AG04449 (cell line): ENCODE data around the gene FAM184B.
"Not testable (repeated sequence)": the region's sequence is repeated elsewhere in the genome, so short reads cannot be mapped to it uniquely, and the experiment has no call there.

Experiments used
- CTCF ChIA-PET: fragments of 350-600 bp; formaldehyde crosslinking; extraction: SDS; loops from one replicate; lab custom pipeline; 2021; ENCODE audit warnings: antibody characterized with exemption; lab: Yijun Ruan, JAX
- POLR2A ChIA-PET: fragments of 400-600, 350-600 bp; formaldehyde crosslinking; extraction: SDS; loops from one replicate; lab custom pipeline; 2020; ENCODE audit warnings: antibody characterized with exemption, inconsistent platforms; lab: Yijun Ruan, JAX
- DNase-seq: peaks from one replicate; pipeline ENCODE4 v3.0.0-alpha.2; 2010; ENCODE audit warnings: low read depth, low spot score
- H3K4me3 ChIP-seq: 2 replicates; pipeline ENCODE4 v1.5.1; 2011; ENCODE audit warnings: low read depth, mild to moderate bottlenecking, control low read depth, low read length
- TF ChIP-seq, protein P1 (sequence below): IDR thresholded peaks from one replicate; pipeline ENCODE4 v1.5.1; 2011; ENCODE audit warnings: mild to moderate bottlenecking, moderate library complexity, low read length, control low read depth, inconsistent platforms; ENCODE audit not compliant: insufficient read depth; ENCODE audit errors: missing control alignments

The FAM184B gene

DNA sequence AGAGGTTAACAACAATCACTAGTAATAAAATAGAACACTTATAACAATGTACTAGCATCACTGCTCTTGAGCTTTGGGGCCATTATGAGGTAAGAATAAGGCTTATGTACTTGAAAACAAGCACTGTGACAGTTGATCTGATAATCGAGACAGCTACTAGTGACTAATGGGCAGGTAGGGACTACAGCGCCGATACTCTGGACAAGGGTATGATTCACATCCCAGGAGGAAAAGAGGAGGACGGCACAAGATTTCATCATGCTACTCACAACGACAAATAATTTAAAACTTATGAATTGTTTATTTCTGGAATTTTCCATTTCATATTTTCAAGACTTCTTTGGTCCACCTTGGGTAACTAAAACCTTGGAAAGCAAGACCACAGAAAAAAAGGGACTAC is 62.3 kb downstream of the FAM184B start:
- H3K4me3 ChIP-seq: no peak overlapping the region
- TF ChIP-seq, protein P1, sequence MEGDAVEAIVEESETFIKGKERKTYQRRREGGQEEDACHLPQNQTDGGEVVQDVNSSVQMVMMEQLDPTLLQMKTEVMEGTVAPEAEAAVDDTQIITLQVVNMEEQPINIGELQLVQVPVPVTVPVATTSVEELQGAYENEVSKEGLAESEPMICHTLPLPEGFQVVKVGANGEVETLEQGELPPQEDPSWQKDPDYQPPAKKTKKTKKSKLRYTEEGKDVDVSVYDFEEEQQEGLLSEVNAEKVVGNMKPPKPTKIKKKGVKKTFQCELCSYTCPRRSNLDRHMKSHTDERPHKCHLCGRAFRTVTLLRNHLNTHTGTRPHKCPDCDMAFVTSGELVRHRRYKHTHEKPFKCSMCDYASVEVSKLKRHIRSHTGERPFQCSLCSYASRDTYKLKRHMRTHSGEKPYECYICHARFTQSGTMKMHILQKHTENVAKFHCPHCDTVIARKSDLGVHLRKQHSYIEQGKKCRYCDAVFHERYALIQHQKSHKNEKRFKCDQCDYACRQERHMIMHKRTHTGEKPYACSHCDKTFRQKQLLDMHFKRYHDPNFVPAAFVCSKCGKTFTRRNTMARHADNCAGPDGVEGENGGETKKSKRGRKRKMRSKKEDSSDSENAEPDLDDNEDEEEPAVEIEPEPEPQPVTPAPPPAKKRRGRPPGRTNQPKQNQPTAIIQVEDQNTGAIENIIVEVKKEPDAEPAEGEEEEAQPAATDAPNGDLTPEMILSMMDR: no peak
- ChIA-PET POLR2A (no interaction called here), CTCF (no interaction called here)
- DNase-seq: no peak

- DNase-seq: no peak
- H3K4me3 ChIP-seq: no peak overlapping the region
- CTCF ChIA-PET: no interaction called here
- POLR2A ChIA-PET: no interaction called here
- TF ChIP-seq, protein P1: no peak
Measured at GRCh38 chr4:17718471-17718870, 63.0 kb downstream of the FAM184B start.

- ChIA-PET CTCF (no interaction called here), POLR2A (no interaction called here)
- DNase-seq: no peak
- H3K4me3 ChIP-seq: no peak overlapping the region
- TF ChIP-seq, protein P1: no peak
Measured at GRCh38 chr4:17717301-17717700, 64.1 kb downstream of the FAM184B start.

- DNase-seq: no peak
- H3K4me3 ChIP-seq: no peak overlapping the region
- ChIA-PET CTCF (no interaction called here), POLR2A (no interaction called here)
- TF ChIP-seq, protein P1: no peak
Measured at GRCh38 chr4:17715511-17715910, 65.9 kb downstream of the FAM184B start.

GRCh38 chr4:17713779-17714178 is 67.6 kb downstream of the FAM184B start:
- CTCF ChIA-PET: no interaction called here
- TF ChIP-seq, protein P1: no peak
- no peak overlapping the region for H3K4me3 ChIP-seq
- POLR2A ChIA-PET: no interaction called here
- no peak for DNase-seq

- ChIA-PET CTCF (no interaction called here), POLR2A (no interaction called here)
- DNase-seq: no peak
Measured at GRCh38 chr4:17712166-17712565, 69.3 kb downstream of the FAM184B start.

DNA sequence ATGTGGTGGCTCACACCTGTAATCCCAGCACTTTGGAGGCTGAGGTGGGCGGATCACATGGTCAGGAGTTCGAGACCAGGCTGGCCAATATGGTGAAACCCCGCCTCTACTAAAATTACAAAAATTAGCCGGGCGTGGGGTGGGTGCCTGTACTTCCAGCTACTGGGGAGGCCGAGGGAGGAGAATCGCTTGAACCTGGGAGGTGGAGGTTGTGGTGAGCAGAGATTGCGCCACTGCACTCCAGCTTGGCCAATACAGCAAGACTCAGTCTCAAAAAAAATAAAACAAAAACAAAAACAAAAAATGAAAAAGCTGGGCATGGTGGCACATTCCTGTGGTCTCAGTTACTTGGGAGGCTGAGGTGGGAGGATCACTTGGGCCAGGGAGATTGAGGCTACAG is 70.2 kb downstream of the FAM184B start:
- H3K4me3 ChIP-seq, DNase-seq, CTCF ChIA-PET, POLR2A ChIA-PET: not testable (repeated sequence)

More at GRCh38 chr4:17712166-17712565, 69.3 kb downstream of the FAM184B start:
- H3K4me3 ChIP-seq: no peak overlapping the region
- TF ChIP-seq, protein P1: no peak
